Stomach (tissue), 9 donors: ENCODE data around the gene MUC5AC. TPM values are rescaled to one million over a fixed set of nuclear protein-coding genes. Genes with fewer than 3 reads are reported as not detected.
A peak's percentile ranks its signal among the peaks of the same experiment; 100 is the strongest.

Experiments
- DNase-seq, 2 donors: peaks; one replicate each; pipeline versions ENCODE4 v3.0.0 to v3.0.0-alpha.2; 2013 to 2019
- H3K27ac ChIP-seq, 5 donors: fragments of 200-600 bp in 4 of 5; sonication (generic) in 4 of 5; one replicate each; pipeline ENCODE4 v1.5.1; 2013 to 2019; ENCODE audit warnings: mild to moderate bottlenecking in 1 of 5, moderate library complexity in 1 of 5
- H3K27me3 ChIP-seq, 3 donors: fragments of 200-600 bp; sonication (generic); one replicate each; pipeline ENCODE4 v1.5.1; 2017 to 2019; ENCODE audit warnings: mixed run types in 1 of 3
- H3K36me3 ChIP-seq, 4 donors: fragments of 200-600 bp; sonication (generic); 1 replicate in 3 of 4; 2 replicates in 1 of 4; pipeline ENCODE4 v1.5.1; 2016 to 2019
- H3K4me1 ChIP-seq, 4 donors: fragments of 200-600 bp; sonication (generic); one replicate each; pipeline ENCODE4 v1.5.1; 2016 to 2019
- H3K4me3 ChIP-seq, 4 donors: fragments of 200-600 bp; sonication (generic) in 3 of 4; one replicate each; pipeline ENCODE4 v1.5.1; 2016 to 2019; ENCODE audit warnings: mild to moderate bottlenecking in 1 of 4
- H3K9me3 ChIP-seq, 4 donors: fragments of 200-600 bp; sonication (generic); one replicate each; pipeline ENCODE4 v1.5.1; 2016 to 2019
- EP300 ChIP-seq: sonication (generic); formaldehyde crosslinking; IDR thresholded peaks from one replicate; pipeline ENCODE4 v1.6.1; 2017; ENCODE audit warnings: antibody characterized with exemption
- POLR2A ChIP-seq, 4 donors: fragments of 450-650 bp; IDR thresholded peaks; one replicate each; pipeline ENCODE4 v1.6.1; 2016; ENCODE audit warnings: antibody characterized with exemption in 4 of 4, control low read depth in 2 of 4, mild to moderate bottlenecking in 1 of 4, moderate library complexity in 1 of 4
- POLR2AphosphoS5 ChIP-seq, 3 donors: sonication (generic); formaldehyde crosslinking; IDR thresholded peaks; one replicate each; pipeline ENCODE4 v1.6.1; 2016; ENCODE audit warnings: antibody characterized with exemption in 3 of 3
- whole genome bisulfite sequencing, 5 donors: extraction: QIAGEN DNeasy Blood & Tissue Kit in 3 of 5; methylation state at CpG; one replicate each; pipeline versions ENCODE4 v1.1.5 to v1.1.7; 2013 to 2018; 5-methylcytosine and 5-hydroxymethylcytosine counted together
- intact Hi-C: fragments of 100-400 bp; cut with DNase I; formaldehyde crosslinking; loops from one replicate; pipeline ENCODE4 v1.15.1; 2023; ENCODE audit warnings: low total_unique reads
- polyA plus RNA-seq, 3 donors: library from polyadenylated mRNA; stranded (reverse); fragments of 200-250 nt; gene quantifications; one replicate each; pipeline ENCODE4 v1.2.3, GENCODE V29; 2013
- total RNA-seq, 5 donors: library from RNA; depleted of rRNA; stranded (reverse); fragments of >200 nt; gene quantifications; one replicate each; pipeline versions ENCODE4 v1.1.0 to v1.2.3, GENCODE V29; 2014 to 2016
- TF ChIP-seq, protein P1 (sequence below), 7 experiments: fragments of 450-650 bp in 4 of 7; fragments of 200-600 bp in 3 of 7; sonication (generic) in 3 of 7; IDR thresholded peaks; one replicate each; pipeline ENCODE4 v1.5.1; 2016 to 2019; ENCODE audit warnings: antibody characterized with exemption in 7 of 7, control low read depth in 2 of 7, mild to moderate bottlenecking in 1 of 7
- donor health status: healthy with polysubstance abuse.
- donor health status: Bipolar disorder and iron deficiency.
- donor health status: healthy.

Gene MUC5AC
- total and polyA plus RNA-seq, 8 donors, result 2.0 to 1,253 (median 171) TPM

DNA sequence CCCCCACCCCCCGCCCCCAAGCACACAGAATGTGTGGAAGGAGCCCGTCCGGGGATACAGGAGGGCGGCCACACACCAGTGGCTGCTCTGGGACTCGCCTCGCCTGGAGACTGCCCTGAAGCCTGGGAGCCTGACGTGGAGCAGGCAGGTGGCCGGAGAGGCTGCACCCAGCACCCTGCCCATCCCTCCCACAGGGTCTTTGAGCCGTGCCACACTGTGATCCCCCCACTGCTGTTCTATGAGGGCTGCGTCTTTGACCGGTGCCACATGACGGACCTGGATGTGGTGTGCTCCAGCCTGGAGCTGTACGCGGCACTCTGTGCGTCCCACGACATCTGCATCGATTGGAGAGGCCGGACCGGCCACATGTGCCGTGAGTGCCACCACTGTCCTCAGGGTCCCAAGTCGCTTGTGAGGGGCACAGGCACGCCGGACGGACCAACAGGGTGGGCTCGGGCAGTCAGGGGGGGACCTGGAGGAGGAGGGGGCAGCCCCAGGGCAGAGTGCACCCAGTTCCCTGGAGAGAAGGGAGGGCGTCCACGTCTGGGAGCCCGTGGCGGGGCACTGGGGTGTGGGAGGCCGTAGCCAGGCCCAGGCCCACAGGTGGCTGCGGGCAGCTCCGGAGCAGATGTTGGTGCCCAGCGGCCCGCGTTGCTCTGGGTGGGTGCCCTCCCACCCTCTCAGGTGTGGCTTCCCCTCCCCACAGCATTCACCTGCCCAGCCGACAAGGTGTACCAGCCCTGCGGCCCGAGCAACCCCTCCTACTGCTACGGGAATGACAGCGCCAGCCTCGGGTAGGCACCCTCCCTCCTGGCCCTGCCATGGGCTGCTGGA, 38.1 kb downstream of the MUC5AC start:
- Histone ChIP-seq H3K9me3 (no peaks in the 10 kb centered on the region), H3K36me3 (peaks cover 0 to 91% (median 42%) of the 10 kb centered on the region in 4 donors), H3K27ac (peak overlapping the region in 1 of 5 donors; percentile 21), H3K4me1 (peaks cover 0 to 8% (median 0%) of the 10 kb centered on the region in 4 donors), H3K4me3 (no peak overlapping the region), H3K27me3 (peaks cover 0 to 80% (median 5%) of the 10 kb centered on the region in 3 donors)
- 88 to 94% (median 91%) methylated on average over 15 to 41 of the region's 41 CpGs for WGBS, 5 donors
- no peak for DNase-seq
- TF ChIP-seq, protein P1, sequence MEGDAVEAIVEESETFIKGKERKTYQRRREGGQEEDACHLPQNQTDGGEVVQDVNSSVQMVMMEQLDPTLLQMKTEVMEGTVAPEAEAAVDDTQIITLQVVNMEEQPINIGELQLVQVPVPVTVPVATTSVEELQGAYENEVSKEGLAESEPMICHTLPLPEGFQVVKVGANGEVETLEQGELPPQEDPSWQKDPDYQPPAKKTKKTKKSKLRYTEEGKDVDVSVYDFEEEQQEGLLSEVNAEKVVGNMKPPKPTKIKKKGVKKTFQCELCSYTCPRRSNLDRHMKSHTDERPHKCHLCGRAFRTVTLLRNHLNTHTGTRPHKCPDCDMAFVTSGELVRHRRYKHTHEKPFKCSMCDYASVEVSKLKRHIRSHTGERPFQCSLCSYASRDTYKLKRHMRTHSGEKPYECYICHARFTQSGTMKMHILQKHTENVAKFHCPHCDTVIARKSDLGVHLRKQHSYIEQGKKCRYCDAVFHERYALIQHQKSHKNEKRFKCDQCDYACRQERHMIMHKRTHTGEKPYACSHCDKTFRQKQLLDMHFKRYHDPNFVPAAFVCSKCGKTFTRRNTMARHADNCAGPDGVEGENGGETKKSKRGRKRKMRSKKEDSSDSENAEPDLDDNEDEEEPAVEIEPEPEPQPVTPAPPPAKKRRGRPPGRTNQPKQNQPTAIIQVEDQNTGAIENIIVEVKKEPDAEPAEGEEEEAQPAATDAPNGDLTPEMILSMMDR (IDR thresholded peaks at IDR 0.05), result no peak
- no peak for TF ChIP-seq POLR2A (IDR thresholded peaks at IDR 0.05)
- TF ChIP-seq POLR2AphosphoS5 (IDR thresholded peaks at IDR 0.05), result no peak
- TF ChIP-seq EP300, result no peak
- intact Hi-C loops, result no loop called here

DNA sequence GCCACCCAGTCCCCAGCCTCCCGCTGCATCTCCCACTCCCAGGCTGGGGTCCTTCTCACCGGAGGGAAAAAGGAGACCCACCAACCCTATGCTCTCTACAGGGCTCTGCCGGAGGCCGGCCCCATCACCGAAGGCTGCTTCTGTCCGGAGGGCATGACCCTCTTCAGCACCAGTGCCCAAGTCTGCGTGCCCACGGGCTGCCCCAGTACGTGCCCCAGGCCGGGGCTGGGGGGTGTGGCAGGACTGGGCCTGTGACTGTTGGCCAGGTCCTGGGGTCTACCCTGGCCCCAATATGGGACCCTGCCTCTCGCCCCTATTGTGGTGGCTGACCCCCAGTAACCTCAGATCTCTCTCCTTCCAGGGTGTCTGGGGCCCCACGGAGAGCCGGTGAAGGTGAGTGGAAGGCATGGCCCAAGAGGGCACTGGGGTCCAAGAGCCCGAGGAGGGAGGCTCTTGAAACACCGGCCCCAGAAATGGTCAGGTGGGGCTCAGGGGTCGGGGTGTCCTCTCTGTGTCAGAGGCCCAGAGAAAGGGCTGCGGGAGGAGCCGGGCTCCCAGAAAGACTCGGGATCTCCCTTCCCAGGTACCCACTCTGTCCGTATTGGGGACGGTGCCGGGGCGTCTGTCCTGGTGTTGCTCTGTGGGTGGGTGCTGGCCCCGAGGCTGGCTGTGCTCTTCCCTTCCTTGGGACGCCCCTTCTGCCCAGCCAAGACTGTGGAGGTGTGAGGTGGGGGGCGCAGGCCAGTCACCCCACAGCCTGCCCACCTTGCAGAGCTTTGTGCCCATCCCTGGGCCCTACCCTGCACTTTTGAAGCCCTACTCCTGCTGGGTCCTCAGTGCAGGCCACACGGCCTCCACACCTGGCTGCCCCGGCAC, 39.0 kb downstream of the MUC5AC start:
- Histone ChIP-seq H3K4me3 (no peak overlapping the region), H3K9me3 (no peaks in the 10 kb centered on the region), H3K4me1 (peaks cover 0 to 8% (median 0%) of the 10 kb centered on the region in 4 donors), H3K36me3 (peaks cover 0 to 94% (median 42%) of the 10 kb centered on the region in 4 donors), H3K27ac (no peak overlapping the region), H3K27me3 (peaks cover 0 to 80% (median 5%) of the 10 kb centered on the region in 3 donors)
- TF ChIP-seq POLR2AphosphoS5 (IDR thresholded peaks at IDR 0.05), result no peak
- TF ChIP-seq, protein P1 (IDR thresholded peaks at IDR 0.05), result no peak
- TF ChIP-seq EP300, result no peak
- TF ChIP-seq POLR2A (IDR thresholded peaks at IDR 0.05), result no peak
- intact Hi-C loops, result no loop called here
- peak in 1 of 2 donors; percentile 24 for DNase-seq
- WGBS, 5 donors, result 80 to 87% (median 83%) methylated on average over 12 to 28 of the region's 28 CpGs

DNA sequence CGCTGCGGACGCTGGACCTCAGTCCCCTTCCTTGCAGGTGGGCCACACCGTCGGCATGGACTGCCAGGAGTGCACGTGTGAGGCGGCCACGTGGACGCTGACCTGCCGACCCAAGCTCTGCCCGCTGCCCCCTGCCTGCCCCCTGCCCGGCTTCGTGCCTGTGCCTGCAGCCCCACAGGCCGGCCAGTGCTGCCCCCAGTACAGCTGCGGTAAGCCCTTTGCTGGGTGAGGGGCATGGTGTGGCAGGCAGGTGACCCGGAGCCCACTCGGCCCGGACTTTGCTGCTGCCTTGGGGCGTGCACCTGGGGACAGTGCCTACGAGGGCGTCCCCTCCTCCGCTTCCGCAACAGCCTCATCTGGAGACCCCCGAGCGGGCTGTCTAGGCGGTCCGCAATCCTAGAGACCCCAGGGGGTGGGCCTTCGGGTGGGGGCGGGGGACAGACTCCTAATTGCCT, 39.7 kb downstream of the MUC5AC start:
- peaks cover 1 to 81% (median 5%) of the 10 kb centered on the region in 3 donors for H3K27me3 ChIP-seq

DNA sequence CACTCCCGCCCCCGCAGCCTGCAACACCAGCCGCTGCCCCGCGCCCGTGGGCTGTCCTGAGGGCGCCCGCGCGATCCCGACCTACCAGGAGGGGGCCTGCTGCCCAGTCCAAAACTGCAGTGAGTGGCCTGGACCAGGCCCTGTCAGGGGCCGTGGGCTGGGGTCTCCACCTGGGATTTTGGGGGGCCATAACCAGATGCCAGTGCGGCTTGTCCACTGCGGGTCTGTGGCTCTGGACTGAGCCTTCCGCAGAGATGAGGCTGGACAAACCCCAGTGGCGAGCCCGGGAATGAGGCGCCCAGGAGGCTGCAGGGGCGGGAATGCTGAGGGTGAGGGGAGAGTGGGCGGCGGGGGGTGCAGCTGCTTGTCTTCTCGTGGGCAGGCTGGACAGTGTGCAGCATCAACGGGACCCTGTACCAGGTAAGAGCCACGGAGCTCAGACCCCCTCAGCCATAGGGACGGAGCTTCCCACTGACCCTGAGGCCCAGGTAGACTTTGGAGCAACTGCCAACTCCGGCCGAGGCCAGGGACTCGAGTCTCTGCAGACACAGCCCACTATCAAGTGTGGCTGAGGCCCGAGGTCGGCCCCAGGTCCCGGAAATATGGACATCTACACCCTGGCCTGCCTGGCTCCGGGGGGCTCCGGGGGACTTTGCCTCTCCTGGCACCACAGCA, 40.3 kb downstream of the MUC5AC start:
- intact Hi-C loops, result no loop called here
- DNase-seq, result no peak
- Histone ChIP-seq H3K27me3 (peaks cover 5 to 81% (median 5%) of the 10 kb centered on the region in 3 donors), H3K36me3 (peaks cover 0 to 82% (median 37%) of the 10 kb centered on the region in 4 donors), H3K9me3 (no peaks in the 10 kb centered on the region), H3K4me1 (peaks cover 0 to 14% (median 4%) of the 10 kb centered on the region in 4 donors), H3K27ac (no peak overlapping the region), H3K4me3 (no peak overlapping the region)
- TF ChIP-seq POLR2AphosphoS5 (IDR thresholded peaks at IDR 0.05) (no peak), POLR2A (IDR thresholded peaks at IDR 0.05) (no peak), EP300 (no peak)
- TF ChIP-seq, protein P1 (IDR thresholded peaks at IDR 0.05), result no peak
- WGBS, 5 donors, result 76 to 84% (median 81%) methylated on average over 16 to 33 of the region's 33 CpGs

More for the DNA sequence above, 39.7 kb downstream of the MUC5AC start:
- Histone ChIP-seq H3K9me3 (no peaks in the 10 kb centered on the region), H3K4me3 (no peak overlapping the region), H3K36me3 (peaks cover 0 to 87% (median 40%) of the 10 kb centered on the region in 4 donors), H3K4me1 (peaks cover 0 to 8% (median under 1%) of the 10 kb centered on the region in 4 donors), H3K27ac (no peak overlapping the region)
- 69 to 89% (median 83%) methylated on average over 5 to 29 of the region's 29 CpGs for WGBS, 5 donors
- peak in 1 of 2 donors; percentile 25 for DNase-seq
- intact Hi-C loops, result no loop called here
- no peak for TF ChIP-seq EP300
